CD4-positive, alpha-beta T cell treated with Interleukin-17A for 4 hours (primary cell): Measurements from ENCODE around the gene KCNA2.

Experiments used
- DNase-seq: peaks from one replicate; pipeline ENCODE4 v3.0.0-alpha.2; 2020; ENCODE audit warnings: mixed read lengths

The KCNA2 gene

DNA sequence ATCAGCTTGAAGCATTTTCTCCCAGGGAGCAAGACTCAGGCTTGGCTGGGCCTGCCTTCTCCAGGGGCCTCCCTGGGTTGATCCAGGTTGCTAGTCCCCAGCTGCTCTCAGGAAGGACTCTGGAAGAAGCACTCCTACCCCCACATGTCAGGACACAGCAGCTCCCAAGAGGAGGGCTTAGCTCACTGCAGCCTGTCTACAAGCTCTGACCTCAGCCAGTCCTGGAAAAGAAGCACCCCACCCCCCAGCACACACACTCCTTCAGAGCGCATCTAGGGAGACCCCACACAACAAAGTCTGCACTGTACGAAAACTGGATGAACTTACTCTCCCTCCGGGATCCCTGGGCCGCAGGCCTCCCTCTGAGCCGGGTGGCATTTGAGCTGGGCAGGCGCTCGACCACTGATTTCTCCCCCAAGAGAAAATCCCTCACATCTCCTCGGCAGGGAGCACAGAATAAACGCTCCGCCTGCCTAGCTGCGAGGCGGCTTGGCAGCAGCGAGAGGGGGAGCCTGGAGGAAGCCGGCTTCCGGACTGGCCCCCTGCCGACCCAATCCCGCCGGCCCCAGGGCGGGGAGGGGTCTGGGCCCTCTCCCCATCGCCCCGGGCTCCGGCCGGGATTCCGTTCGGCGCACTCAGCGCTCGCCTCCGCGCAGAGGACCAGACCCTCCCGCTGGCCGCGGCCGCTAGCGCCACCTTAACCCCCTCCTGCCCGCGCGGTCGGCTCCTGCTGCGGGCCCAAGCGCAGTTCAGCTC, at the start of gene KCNA2:
KCNA2 (minus strand) TSS at position 458 of the 756 bp plus-strand sequence. CDS start 1,576 bp downstream, outside the sequence.
- peak; percentile 16 for DNase-seq

DNA sequence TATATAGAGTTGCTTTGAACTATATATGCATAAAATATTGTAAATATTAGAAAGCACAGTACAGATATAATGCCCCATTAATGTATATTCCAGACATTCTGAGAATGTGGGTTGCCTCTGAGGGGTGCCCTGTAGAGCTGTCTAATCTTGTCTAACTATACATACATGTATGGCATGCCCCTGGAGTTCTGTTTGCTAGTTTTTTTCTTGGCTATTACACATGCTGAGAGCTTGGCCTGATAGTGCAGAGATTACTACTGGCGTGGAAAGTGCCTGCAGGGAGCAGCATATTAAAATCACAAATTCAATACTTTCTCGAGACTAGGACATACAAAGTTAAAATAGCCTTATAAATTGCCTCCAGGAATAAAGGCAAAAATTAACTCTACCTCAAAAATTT, 44.5 kb upstream of the KCNA2 start:
- DNase-seq = no peak

DNA sequence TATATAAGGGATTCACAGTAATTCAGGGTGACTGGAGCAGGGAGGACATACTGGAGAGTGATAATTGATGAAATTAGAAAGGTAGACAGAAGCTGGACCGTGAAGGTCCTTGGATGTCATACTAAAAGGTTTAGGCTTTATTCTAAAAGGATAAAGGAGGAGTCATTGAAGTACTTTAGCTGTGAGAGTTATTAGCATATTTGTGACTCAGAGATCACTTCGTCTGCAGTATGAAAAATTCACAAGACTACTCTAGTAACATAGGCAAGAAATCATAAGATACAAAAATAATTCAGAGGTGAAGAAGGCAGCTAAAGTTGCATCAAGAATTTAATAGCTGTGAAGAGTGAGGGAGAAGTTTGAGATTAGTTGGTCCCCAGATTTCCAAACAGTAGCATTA, 42.3 kb upstream of the KCNA2 start:
- DNase-seq = no peak

DNA sequence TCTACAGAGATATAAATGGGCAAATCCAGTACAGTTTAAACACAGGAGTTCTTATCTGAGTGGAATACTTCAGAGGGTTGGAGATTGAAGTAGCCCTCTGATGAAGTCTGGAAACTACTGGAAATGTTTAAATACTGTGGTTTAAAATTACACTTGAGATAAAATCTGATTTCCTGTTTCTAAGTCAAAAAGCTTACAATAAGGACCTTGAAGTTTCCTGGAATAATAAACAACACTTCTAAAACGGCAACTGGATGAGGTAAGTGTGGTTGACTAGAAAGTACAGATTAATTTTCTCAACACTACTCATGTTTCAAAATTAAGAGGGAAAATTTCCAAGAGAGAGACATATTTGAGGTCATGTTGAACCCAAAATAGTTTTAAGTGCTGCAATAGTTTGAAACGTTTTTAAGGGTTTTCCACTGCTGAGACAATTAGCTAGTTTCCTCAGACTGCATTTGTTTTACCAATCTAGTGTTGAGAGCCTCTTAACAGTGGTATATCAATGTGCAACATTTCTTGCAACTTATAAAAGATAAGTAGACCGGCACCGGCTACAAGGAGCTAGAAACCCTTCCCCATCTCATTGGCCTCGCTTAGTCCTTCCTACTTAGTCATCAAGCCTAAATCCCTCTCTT, 41.2 kb upstream of the KCNA2 start:
- DNase-seq = no peak

DNA sequence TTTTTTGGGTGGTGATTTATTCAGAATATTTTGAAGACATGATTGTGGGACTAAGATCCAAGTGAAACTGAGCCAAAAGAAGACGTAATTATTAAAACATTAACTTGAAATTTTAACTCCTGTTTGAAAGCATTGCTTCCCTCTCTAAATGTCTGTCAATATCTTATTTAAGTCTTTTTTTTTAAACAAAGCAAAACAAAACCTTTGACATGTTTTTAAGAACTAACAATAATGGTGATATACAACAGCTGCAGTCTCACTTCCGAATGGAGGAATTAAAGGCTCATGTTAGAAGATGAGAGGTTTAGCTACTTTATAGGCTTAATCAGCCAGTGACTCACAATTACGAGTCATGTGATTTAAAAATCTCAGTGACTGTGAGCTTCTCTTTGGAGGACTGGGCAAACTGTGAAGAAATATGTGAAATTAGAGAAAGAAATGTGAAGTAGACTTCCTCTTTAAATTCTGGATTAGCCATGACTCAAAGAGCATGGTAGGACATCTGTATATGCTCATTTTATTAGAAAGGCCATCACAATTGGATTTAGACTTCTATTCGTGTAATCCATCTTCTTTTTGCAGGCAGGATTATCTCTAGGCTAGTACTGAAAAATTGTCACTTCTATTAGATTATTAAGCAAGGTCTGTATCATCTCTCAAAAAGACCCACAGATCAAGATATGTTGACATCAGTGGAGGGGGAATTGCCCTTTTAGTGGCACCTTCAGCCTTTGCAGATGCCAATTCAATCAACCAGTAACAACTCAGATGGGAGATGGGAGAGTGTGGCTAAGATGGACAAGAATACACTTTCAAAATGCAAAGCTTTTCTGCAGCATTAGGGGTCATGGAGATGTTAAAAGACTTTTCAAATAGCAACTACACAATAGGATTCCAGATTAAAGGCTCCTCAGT, 39.9 kb upstream of the KCNA2 start:
- no peak for DNase-seq

DNA sequence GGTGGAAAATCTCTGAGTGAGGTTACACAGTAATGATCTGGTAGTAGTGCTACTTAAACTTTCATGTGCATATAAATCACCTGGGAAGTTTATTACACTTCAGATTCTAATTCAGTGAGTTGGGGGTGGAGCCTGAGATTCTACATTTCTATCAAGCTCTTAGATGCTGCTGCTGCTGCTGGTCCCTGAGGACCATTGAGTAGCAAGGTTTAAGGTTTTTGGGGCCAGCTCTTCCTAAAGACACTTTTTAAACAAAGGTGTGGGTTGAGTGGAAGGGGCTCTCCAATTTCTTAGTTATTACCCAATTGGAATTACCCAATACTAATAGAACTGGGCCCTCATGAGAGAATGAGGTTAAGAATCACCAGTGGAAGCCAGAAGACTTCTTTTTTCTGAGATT, 39.1 kb upstream of the KCNA2 start:
- DNase-seq = no peak

DNA sequence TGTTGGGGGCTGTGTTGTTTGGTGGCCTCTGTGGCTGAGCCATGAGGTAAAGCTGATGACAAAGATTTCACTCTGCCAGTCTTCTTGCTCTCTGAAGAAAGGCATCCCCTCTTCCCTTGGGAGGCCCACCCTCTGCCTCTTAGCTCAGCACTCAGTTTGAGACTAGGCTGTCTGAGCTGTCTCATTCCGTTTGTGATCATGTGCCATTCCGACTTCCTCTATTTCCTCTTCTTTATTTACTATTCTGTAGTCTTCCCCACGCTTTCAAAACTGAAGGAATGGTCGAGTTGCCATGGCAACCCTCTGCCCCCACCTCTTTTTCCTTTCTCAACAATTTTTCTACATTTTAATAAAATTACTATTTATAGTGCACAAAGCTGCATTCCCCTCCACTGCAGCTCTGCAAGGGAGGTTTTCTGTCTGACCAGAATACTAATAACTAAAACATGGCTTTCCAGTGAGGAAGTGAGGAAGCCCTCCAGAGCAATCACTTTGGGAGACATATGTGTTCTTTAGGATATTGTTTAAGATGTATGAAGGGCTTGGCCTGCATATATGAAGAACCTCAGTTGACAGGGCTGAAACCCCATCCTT, 37.8 kb upstream of the KCNA2 start:
- DNase-seq = peak; percentile 31

DNA sequence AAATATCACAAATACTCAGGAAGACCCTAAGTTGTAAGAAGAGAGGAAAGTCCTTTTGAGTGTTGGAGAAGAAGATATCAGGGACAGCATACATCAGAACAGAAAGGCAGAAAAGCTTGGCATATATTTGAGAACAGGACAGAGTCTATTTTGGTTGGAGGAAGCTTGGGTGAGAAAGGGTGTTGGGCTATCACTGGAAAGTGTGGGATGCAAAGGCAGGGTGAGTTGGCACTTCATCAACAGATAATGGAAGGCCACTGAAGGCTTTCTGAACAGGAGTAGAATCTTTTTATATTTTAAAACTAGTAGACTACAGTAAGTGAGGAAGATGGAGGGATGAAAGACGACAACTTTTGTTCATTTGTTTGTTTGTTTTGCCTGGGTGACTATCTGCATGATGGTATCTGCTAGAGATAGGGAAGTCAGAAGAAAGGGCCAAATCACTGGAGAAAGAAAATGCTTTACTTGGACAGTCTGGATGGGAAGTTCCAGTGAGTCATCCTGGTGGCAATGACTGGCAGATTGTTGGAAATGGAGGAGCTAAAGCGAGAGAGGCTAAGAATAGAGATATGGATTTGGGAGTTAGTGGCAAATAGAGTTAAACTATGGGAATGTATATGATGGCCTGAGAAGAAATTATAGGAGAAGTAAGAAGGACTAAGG, 33.7 kb upstream of the KCNA2 start:
- DNase-seq = no peak

DNA sequence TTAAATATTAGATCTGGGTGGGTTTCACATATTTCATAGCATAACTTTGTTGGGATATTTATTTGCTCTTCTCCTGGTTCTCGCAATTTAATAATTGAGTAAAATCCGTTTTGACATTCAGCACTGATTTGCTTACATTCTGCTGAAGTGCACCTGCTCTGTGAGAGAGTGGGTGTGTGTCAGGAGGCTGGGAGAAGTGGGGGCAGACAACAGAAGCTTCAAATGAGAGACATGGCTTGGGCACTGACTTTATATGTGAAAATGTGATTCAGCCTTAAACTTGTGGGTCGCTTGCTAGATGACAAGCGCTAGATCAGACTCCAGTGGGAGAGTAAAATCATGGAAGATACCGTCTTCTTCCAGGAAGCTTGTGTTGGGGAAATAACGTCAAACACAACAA, 32.4 kb upstream of the KCNA2 start:
- DNase-seq = no peak

DNA sequence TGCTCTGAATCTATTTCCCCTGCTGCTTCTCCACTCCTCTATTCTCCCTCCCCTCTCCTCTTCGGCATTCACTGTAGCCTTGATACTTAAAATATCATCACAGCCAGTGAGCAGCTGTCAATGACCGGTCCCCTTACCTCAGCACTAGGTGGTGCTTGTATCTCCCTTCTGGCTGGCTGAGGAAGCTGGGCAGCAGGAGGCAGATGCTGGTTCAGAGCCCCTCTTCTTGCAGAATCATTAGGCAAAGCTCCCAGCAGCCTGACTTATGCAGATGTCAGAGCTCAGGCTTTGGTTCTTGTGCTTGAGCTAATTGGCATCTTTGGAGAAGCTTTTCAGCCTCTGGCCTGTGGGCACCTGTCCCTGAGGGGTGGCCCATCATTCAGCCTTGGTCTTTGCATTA, 31.9 kb upstream of the KCNA2 start:
- peak; percentile 31 for DNase-seq

DNA sequence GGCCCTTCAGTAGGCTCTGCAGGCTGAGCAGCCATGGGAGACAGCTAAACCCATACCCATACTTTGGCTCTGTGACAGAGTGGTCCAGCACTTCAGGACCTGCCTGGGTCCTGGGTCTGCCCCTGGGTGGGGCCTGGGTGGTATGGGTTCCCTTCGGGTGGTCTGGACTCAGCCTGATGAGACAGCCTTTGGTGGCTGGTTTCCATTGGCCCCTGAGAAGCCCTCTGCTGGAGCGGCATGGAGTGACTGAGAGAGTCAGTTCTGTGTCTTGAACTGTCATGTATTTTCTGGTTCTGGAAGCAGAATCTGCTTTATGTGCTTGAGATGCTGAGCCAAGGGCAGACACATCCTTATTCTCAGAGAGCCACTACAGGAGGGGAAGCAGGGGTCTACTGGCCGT, 31.3 kb upstream of the KCNA2 start:
- peak; percentile 30 for DNase-seq

DNA sequence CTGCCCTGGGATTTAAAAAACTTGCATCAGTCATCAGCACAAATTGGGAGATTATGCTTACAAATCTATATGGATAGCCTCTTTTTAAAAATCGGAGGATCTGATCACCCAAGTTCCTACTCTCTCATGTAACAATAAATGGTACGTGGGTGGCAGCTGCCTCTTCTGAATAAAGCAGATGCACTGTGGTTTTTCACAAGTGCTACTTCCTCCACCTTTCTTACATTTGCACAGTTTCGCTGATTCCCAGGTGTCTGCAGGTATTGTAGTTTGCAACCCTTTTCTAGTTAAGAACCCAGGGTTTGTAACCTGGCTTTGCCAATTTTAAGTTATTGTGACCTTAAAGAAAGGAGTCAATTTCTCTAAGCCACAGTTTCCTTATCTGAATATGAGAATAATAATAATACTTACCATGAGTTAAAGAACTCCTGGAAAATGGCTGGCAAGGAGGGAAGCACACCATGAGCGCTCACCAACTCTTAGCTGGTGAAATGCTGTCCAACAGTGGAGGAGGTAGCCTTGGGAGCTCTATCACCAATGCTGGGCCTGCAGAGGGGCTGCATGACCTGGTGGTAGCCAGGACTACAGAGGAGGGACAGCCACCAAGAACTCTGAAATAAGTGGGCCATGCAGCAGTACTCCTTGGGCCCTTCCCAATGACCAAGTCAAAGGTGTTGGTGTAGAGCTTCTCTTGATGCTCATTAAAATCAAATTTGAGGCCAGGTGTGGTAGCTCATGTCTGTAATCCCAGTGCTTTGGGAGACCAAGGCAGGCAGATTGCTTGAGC, 30.2 kb upstream of the KCNA2 start:
- peak; percentile 61 for DNase-seq

DNA sequence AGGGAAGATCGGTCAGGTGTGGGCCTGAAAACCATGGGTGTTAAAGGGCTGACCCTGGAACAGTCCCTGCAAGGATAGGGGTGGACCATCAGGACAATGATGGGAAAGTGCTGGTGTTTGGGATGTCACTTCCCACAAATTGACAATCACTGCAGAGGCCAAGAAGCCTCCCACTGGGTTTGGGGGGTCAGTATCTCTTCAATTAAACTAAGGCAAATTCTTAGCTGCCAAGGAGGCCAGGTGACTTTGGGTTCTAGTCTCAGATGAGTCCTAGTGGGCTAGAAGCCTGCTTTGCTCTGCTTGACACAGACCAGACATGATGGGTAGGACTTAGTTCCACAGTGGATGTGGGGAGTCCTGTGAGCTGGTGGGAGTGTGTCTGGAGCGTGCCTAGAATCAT, 29.3 kb upstream of the KCNA2 start:
- DNase-seq = no peak

DNA sequence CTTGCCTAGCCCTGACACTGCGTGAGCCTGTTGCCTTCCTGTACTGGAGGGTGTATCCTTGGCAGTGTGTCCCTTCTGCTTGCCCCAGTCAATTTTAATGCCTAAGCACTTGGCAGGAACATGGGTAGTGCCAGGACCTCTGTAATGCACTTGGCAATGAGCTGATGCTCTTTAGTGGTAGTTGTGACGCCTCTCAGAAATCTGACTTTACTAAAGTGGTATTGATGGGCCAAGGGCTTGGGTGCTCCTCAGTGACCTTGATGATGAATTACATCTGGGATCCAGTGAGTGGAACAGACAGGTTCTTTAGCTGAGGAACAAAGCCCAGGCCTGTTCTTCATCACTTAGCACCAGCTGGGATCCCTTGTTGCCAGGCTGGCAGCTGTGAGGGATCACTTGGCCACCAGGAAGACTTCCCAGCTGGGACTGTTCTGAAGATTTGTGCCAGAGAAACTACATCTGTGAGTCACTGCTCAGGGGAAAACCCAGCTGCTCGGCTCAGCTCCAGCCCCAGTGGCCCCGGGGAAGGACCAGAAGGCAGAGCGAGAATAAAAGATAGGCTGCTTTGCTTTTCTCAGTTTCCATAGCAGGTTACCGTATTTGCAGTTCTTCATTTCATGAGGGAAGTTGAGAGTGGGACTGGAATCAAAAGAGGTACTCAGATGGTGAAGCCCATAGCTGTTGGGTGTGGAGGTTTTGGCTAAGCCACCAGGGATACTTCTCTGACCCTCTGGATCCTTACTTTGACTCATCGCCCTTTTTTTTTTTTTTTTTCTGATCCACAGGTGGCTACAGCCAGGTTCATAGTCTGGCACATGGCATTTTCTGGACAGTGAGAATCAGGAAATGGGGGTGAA, 28.5 kb upstream of the KCNA2 start:
- DNase-seq = peak; percentile 74

DNA sequence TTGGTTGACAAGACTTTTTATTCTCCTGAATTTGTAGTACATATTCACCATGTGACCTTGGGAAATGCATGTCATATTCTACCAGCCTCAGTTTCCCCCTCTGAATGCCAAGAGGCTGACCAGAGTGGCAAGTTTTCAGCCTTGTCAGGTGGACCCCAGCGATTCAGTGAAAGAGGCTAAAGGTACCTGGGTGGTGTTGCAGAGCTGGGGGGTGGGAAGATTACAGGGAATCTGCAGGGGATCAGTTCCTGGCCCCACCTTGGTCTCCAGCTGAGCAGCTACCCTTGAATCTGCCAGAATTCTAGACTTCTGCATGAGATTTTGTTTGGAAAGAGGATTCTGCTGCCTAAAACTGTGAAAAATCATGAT, 27.9 kb upstream of the KCNA2 start:
- no peak for DNase-seq

DNA sequence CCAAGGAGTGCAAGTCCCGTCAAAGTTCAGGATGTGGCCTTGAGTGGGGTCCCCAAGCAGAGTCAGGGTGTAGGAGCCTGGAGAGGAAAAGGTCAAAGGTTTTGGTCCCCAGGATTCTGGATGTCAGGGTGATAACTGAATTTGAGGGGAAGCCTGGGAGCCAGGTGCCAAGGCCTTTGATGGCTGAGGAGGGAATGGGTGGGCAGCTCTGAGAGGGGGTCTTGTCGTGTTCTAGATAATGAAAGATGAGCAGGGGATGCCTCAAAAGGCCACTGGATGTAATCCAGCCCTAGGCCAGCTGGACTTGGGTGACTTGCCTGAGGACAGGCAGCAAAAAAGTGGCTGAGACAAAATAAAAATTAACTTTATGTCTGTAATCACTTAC, 27.5 kb upstream of the KCNA2 start:
- no peak for DNase-seq

DNA sequence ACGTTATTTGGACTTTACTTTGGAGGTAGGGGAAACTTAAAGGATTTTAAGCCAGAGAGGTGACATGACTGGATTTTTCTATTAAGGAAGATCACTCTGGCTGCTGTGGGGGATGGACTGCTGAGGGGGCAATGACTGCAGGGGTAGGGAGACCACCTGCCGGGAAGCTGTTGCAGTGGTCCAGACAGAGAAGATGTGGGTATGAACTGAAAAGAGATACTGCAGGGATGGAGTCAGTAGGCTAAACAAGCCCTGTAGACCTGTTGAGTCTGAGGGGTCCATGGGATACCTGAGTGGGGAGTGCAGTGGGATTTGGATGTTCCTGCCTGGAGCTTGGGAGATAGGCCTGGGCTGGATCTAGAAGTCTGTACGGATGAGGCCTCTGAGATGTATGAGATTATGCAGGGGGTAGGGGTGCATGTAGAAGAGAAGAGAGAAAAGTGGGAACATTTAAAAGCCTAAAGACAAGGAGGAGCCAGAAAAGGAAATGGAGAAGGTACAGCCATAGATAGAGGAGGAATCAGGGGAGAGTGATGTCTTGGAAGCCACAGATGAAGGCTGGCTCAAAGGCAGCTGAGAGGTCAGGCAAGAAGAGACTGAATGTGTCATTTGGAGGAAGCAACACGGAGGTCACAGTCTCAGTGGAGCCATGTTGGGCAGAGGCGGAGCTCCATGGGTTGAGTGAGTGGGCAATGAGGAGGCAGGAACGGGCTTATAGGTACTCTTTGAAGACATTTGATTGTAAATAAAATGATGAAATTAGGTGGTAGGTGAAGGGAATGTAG, 25.9 kb upstream of the KCNA2 start:
- peak; percentile 34 for DNase-seq

DNA sequence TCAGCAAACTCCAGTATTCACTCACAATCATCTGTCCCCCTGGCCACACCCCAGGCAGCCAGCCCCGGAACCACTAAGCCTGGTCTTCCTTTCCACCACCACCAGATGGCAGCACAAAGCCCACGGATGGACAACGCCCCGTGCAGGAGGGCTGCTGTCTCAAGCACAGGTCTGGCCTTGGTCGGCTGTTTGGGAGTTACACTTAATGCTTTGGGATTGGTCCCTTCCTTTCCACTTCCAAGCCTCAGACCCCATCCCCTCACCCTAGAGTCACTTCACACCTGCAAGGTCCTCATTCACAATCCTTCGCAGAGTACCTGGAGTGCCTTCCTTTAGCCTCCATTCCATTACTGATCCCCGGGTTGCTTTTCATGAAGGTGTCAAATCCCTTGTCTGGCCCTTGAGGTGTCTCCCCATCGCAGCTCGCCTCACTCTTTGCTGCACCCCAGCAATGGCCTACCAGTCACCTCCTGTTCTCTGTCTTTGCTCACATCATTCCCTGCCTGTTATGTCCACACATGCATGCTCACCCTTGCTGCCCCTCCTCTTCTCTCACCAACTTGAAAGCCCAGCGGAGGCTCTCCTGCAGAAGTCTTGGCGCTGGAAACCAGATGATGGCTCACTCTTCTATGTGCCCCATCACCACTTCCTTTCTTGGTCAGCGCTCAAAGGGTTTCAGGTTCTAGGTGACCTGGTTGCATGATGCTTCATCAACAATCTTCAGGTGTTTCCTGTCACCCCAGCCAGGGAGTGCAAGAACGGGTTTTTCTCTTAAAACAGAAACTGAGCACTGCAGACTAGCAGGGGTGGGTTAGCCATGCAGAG, 24.9 kb upstream of the KCNA2 start:
- peak; percentile 93 for DNase-seq
